ENCODE measurements around the gene GLO1. TPM values are rescaled to one million over a fixed set of nuclear protein-coding genes. Genes with fewer than 3 reads are reported as not detected.

GLO1 gene
- total RNA-seq, 1 experiment from 2014 or later, result 188 TPM

DNA sequence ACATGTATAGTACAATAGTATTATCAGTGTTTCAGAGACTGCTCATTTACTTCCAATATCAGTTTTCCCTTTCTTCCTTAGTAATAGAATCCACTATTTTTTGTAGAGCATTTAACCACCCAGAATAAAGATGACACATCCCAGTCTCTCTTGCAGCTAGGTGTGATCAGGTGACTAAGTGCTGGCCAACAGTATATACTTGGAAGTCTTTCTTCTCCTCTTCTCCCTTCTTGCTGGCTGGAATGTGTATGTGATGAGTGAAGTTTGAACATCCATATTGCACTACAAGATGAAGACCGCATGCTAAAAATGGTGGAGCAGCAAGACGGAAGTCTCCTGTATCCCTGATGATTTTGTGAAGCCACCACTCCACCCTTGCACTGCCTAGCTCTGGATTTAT lies 48.7 kb downstream of the GLO1 start:
- no CpG with 5 or more reads among the region's 2 CpGs for WGBS (ENCODE audit: extremely low coverage, insufficient read length, low lambda C conversion rate)
- no peak overlapping the region for H4K8ac ChIP-seq (replicated peaks; ENCODE audit: insufficient read length, low read depth, low read length)
- no peak overlapping the region for H3K4ac ChIP-seq (ENCODE audit: low read depth, low read length)
- no peak overlapping the region for H3K18ac ChIP-seq (ENCODE audit: insufficient read length, low read depth, low read length)
- no peak overlapping the region for H2BK15ac ChIP-seq (ENCODE audit: low read depth, low read length)
- no peak overlapping the region for H2BK12ac ChIP-seq (ENCODE audit: insufficient read length, low read depth, low read length)
- H3K4me2 ChIP-seq (ENCODE audit: insufficient read depth, insufficient read length, low read length), result no peak overlapping the region
- no peak overlapping the region for H4K91ac ChIP-seq (ENCODE audit: insufficient read length, low read depth, low read length)
- H3K27ac ChIP-seq (ENCODE audit: insufficient read length, low read depth, low read length), result no peak overlapping the region
- no peaks in the 10 kb centered on the region for H4K20me1 ChIP-seq (ENCODE audit: control insufficient read depth, insufficient read depth, insufficient read length)
- no peaks in the 10 kb centered on the region for H3K27me3 ChIP-seq (ENCODE audit: insufficient read depth, low read length)
- H3T11ph ChIP-seq (ENCODE audit: low read length), result no peak overlapping the region
- no peaks in the 10 kb centered on the region for H3K4me1 ChIP-seq (ENCODE audit: insufficient read depth, low read length)
- H2BK20ac ChIP-seq (ENCODE audit: low read depth, low read length, poor library complexity, severe bottlenecking), result no peak overlapping the region
- H3K27me3 Mint-ChIP-seq (ENCODE audit: low read depth), result no peaks in the 10 kb centered on the region
- H3K9me3 Mint-ChIP-seq, result peaks cover 0 to 4% of the 10 kb centered on the region in 2 experiments; a peak in 1 of 5 replicates
- no peaks in the 10 kb centered on the region for H3K9me3 ChIP-seq (ENCODE audit: control insufficient read depth, low read depth, low read length)
- H3K79me2 ChIP-seq (ENCODE audit: insufficient read depth, low read length), result no peaks in the 10 kb centered on the region
- no peak for DNase-seq
- H3K27ac Mint-ChIP-seq, result no peak overlapping the region
- no peak overlapping the region for H3K56ac ChIP-seq (ENCODE audit: insufficient read length, low read depth, low read length)
- H2BK120ac ChIP-seq (ENCODE audit: low read depth, low read length, poor library complexity, severe bottlenecking), result no peak overlapping the region
- no peak overlapping the region for H2AK5ac ChIP-seq (ENCODE audit: insufficient read length, low read length)
- no peak overlapping the region for H3K4me3 Mint-ChIP-seq
- no peak overlapping the region for H3K23ac ChIP-seq (ENCODE audit: insufficient read length, low read depth, low read length)
- H2BK5ac ChIP-seq (ENCODE audit: insufficient read length, low read length), result no peak overlapping the region
- H3K9ac ChIP-seq (ENCODE audit: extremely low read depth, insufficient read length, low read length), result no peak overlapping the region
- TF ChIP-seq CTCF (conservative IDR thresholded peaks at IDR 0.05), result no peak
- no peaks in the 10 kb centered on the region for H3K79me1 ChIP-seq (ENCODE audit: insufficient read depth, low read depth, low read length, poor library complexity, severe bottlenecking)
- no peak overlapping the region for H4K5ac ChIP-seq (ENCODE audit: insufficient read length, low read depth, low read length)
- H3K14ac ChIP-seq (ENCODE audit: insufficient read depth, low read length), result no peak overlapping the region
- no peak overlapping the region for H2AFZ ChIP-seq (ENCODE audit: low read length)
- no peaks in the 10 kb centered on the region for H3K23me2 ChIP-seq (ENCODE audit: insufficient read length, low read depth, low read length, poor library complexity, severe bottlenecking)
- H3K36me3 Mint-ChIP-seq (ENCODE audit: insufficient read depth in 1 of 3, low read depth in 3 of 3), result peaks cover 0 to 4% (median 2%) of the 10 kb centered on the region in 3 experiments; a peak in 2 of 7 replicates
- no peaks in the 10 kb centered on the region for H3K4me1 Mint-ChIP-seq
